Posterior vena cava (tissue), 2 donors: ENCODE results near the gene TBC1D32. TPM values are rescaled to one million over a fixed set of nuclear protein-coding genes. Genes with fewer than 3 reads are reported as not detected.
A peak's percentile ranks its signal among the peaks of the same experiment; 100 is the strongest.
"Not testable (repeated sequence)": the region's sequence is repeated elsewhere in the genome, so short reads cannot be mapped to it uniquely, and the experiment has no call there.

Experiments
- DNase-seq: peaks from one replicate; pipeline ENCODE4 v3.0.0-alpha.2; 2020; ENCODE audit warnings: low spot score
- intact Hi-C, 2 donors: fragments of 100-400 bp; cut with DNase I; formaldehyde crosslinking; loops; one replicate each; pipeline versions ENCODE4 v1.14.1 to v1.14.2; 2022 to 2023
- total RNA-seq, 2 donors: library from RNA; stranded (reverse); fragmentation: NEBNext Ultra II Directional; extraction: Animal tissue kit (Norgen Biotek cat#: 25700); gene quantifications; one replicate each; pipeline ENCODE4 v1.2.1, GENCODE V29; 2021
- donor health status: DM: yes; HTN: yes; CAD: no.
- donor health status: DM: yes; HTN: yes; CAD: no.

The TBC1D32 gene
- total RNA-seq, 2 donors from 2014 or later, result 4.0 to 5.0 TPM

GRCh38 chr6:121161886-121162285, 172.4 kb downstream of the TBC1D32 start:
- intact Hi-C loops, result loop anchor here in 1 of 2 donors (10.0 kb wide), 1 partner anchor 1037 kb away; no protein-coding TSS in a partner anchor
- DNase-seq, result no peak

DNA sequence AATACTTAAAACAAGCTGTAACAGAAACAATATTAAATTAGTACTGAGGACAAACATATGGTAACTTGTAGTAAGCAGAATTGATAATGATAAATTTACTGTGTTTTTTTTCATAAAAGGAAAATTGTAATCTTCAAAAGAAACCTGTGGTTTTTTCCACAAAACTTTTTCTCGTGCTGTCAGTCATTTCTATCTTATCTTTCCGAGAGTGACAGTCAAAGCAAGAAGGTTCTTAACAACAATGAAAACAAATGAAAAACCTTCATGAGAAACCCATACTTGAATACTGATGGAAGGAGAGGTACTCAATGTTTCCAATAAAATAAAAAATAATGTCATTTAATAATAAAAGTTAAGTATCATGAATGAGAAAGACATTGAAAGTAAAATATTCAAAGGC, 174.0 kb downstream of the TBC1D32 start:
- intact Hi-C loops, result loop anchor here in 1 of 2 donors (10.0 kb wide), 1 partner anchor 1035 kb away; no protein-coding TSS in a partner anchor
- no peak for DNase-seq

- no peak for DNase-seq
- intact Hi-C loops, result no loop called here
These were observed 175.4 kb downstream of the TBC1D32 start for GRCh38 chr6:121158891-121159290.

DNA sequence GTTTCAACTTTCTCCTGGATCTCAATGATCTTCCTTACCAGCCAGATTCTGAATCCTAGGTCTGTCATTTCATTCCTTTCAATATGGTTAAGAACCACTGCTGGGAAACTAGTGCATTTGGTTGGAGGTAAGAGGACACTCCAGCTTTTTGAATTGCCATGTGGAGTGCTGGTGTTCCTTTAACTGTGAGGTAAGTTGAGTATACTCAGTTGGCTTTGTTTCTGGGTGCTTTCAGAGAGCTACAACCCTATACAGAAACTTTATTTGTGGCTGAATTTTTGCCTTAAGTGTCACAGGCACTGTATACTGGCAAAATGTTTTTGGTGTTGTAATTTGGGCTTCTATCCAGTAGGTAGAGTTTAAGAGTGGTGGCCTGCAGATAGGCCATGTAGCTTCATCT, 175.8 kb downstream of the TBC1D32 start:
- intact Hi-C loops, result no loop called here
- DNase-seq, result no peak

- no peak for DNase-seq
- intact Hi-C loops, result no loop called here
These were observed 176.4 kb downstream of the TBC1D32 start for GRCh38 chr6:121157906-121158305.

DNA sequence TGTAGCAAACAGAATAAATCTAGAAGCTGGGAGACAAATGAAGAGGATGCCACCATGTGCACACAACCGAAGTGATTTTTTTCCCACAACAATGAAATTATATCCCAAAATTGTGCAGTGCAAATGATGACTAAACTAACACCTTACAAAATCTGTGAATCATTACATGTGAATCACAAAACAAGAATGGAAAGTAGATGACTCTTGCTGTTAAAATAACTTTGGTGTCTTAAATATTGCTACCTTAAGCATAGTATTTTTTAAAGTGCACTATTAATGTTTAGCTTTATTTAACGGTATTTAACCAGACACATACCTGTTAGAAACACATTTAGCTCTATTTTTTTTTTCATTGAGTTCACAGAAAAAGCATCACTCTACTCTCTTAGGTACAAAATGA, 190.8 kb downstream of the TBC1D32 start:
- intact Hi-C loops, result no loop called here
- DNase-seq, result no peak

- intact Hi-C loops, result no loop called here
- DNase-seq, result peak; percentile 34
These were observed 192.2 kb downstream of the TBC1D32 start for GRCh38 chr6:121142093-121142492.

DNA sequence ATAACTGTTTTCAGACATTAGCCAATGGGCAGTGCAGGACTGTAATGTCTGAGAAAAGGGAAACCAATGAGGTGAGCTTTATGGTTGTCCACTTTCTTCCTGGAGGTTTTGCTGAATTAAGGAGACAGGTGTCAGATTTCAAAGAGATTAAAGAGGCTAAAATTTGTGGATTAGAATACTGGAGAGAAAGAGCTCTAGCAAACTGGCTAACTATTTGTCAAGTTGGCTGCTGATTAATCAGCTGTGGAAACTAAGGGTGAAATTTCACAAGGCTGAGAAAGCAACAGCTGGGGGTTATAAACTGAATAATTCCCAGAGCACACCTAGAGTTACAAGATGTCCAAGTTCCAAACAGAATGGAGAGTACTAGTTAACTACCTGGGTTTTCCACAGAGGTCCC, 198.9 kb downstream of the TBC1D32 start:
- intact Hi-C loops, result no loop called here
- no peak for DNase-seq

DNA sequence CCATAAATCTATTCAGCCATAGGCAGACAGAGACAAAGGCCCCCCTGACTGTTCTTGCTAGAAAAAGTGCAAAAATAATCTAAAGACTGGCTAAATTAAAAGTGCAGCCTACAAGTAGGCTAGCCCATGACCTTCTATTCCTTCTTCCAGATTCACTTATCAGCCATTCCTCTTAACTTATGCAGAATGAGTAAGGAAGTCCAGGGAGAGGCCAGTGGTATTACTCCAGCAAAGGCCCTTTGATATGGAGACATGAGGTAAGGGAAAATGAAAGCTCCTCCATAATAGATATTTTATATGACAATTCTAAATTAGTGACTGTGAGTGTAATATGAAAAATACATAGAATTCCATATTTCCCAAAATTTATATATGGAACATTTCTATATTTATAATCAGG, 199.4 kb downstream of the TBC1D32 start:
- intact Hi-C loops, result no loop called here
- no peak for DNase-seq

DNA sequence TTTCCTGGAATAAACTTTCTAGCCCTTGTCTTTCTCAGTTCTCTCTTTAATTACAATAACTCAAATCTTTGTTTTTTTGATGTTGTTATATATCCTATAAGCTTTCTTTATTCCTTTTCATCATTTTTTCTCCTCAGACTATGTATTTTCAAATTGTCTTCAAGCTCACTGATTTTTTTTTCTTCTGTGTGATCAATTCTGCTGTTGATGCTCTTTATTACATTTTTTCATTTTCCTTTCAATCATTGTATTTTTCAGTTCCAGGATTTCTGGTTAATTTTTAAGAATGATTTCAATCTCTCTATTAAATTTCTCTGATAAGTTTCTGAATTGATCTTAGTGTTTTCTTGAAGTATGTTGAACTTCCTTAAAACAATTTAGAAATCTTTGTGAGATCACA, 209.7 kb downstream of the TBC1D32 start:
- DNase-seq, result no peak
- intact Hi-C loops, result no loop called here

DNA sequence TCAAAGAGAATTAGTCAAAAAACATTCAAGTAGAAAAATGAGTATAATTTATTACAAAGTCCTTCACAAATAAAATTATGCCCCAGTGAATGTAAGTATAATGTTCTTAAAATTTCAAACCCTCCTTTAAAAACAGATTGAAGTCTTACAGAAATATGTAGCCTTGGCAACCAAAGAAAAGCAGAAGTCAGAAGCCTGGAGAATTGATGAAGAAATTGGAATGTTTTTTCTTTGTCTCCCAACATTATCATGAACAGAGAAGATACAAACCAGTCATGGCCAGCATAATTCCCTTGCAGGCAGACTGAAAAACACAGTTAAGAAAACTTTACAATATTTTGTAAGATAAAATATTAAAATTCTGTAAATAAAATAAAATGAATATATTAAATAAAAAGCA, 221.9 kb downstream of the TBC1D32 start:
- intact Hi-C loops, result no loop called here
- no peak for DNase-seq

DNA sequence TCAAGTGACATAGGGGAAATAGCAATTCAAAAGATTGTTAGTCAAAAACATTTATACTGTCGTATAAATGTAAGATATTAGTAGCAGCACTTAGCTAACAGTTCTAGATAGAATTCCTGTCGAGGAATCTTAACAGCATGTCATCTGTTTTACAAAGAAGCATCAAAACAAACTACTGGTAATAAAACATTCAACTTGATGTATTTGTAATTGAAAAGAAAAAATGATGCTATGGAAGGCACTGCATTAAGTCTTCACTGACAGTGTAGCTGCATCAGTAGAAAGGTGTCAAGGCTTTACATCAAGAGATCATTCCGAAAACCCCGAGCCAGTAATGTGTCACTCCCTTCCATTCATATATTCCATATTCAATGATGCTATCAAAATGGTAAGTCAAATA, 223.5 kb downstream of the TBC1D32 start:
- intact Hi-C loops, result no loop called here
- no peak for DNase-seq

GRCh38 chr6:121106962-121107361, 227.3 kb downstream of the TBC1D32 start:
- no peak for DNase-seq
- intact Hi-C loops, result no loop called here

GRCh38 chr6:121105461-121105860, 228.8 kb downstream of the TBC1D32 start:
- intact Hi-C loops, result no loop called here
- no peak for DNase-seq

DNA sequence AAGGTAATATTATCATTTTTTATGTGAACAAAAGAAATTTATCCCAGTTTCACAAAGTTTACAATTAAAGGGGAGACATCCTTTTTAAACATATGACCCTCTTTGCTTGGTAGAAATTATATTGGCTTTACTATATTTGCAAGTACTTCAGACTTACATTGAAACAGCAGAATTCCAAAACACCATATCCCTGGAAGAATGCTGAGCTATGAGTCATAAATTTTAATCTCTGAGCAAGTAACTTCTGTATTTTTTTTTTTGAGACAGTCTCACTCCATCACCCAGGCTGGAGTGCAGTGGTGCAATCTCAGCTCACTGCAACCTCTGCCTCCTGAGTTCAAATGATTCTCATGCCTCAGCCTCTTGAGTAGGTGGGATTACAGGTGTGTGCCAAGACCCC, 240.4 kb downstream of the TBC1D32 start:
- no peak for DNase-seq
- intact Hi-C loops, result no loop called here

- no peak for DNase-seq
- intact Hi-C loops, result no loop called here
These were observed 243.8 kb downstream of the TBC1D32 start for GRCh38 chr6:121090492-121090891.

- DNase-seq, result no peak
- intact Hi-C loops, result no loop called here
These were observed 247.4 kb downstream of the TBC1D32 start for GRCh38 chr6:121086876-121087275.

DNA sequence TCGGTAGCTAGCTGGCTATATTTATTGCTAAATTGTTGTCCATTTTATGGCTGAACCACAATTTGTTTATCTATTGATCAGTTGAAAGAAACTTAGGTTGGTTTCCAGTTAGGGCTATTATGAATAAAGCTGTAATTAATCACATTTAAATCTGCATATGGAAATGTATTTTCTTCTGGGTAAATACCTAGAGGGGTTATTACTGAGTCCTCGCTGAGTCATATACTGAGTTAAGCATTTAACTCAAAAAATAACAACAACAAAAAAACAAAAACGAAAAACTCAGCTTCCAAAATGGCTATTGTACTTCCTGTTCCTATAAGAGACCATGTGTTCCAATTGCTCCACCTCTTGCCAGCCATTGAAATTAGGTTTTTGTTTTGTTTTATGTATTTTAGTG, 258.2 kb downstream of the TBC1D32 start:
- no peak for DNase-seq
- intact Hi-C loops, result no loop called here

GRCh38 chr6:121068749-121069148, 265.5 kb downstream of the TBC1D32 start:
- intact Hi-C loops, DNase-seq: not testable (repeated sequence)

DNA sequence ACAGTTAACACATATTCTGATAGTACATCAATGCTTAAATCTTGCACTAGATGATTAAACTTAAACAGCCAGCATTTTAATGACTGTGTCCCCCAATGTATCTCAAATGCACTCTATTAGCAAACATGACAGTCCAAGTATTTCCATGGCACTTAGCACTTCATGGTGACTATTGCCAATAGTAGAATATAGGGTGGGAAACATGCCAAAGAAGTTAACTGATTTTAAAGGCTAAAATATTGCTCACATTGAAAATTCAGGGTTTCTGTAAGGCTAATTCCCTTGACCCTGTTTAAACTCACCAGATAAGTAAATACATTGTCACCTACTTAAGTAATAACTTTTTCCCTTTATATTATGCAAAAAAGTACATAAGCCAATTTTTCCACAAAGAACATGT, 266.9 kb downstream of the TBC1D32 start:
- intact Hi-C loops, result no loop called here
- DNase-seq, result no peak

DNA sequence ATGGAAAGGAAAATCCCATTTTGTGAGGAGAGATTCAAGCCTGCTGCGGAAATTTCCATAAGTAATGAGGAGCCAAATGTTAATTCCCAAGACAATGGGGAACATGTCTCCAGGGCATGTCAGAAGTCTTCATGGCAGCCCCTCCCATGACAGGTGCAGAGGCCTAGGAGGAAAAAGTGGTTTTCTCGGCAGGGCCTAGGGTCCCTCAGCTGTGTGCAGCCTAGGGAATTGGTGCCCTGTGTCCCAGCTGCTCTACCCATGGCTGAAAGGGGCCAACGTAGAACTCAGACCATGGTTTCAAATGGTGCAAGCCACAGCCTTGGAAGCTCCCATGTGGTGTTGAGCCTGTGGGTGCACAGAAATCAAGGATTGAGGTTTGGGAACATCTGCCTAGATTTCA, 269.9 kb downstream of the TBC1D32 start:
- intact Hi-C loops, result no loop called here
- no peak for DNase-seq

- intact Hi-C loops, result no loop called here
- DNase-seq, result no peak
These were observed 278.6 kb downstream of the TBC1D32 start for GRCh38 chr6:121055572-121056163.
